GM21723 (cell line): ENCODE measurements around the gene SIMC1.
"Not testable (repeated sequence)": the region's sequence is repeated elsewhere in the genome, so short reads cannot be mapped to it uniquely, and the experiment has no call there.

Experiments
- ATAC-seq: cut with Tn5 transposase; IDR thresholded peaks from one replicate; pipeline ENCODE4 v1.9.1; 2021; ENCODE audit warnings: mild to moderate bottlenecking, moderate library complexity; ENCODE audit not compliant: unreplicated experiment

The SIMC1 gene

GRCh38 chr5:176214466-176215021, 23.7 kb upstream of the SIMC1 start:
- not testable (repeated sequence) for ATAC-seq

GRCh38 chr5:176216393-176216916, 21.8 kb upstream of the SIMC1 start:
- not testable (repeated sequence) for ATAC-seq

GRCh38 chr5:176217188-176217729, 21.0 kb upstream of the SIMC1 start:
- not testable (repeated sequence) for ATAC-seq

GRCh38 chr5:176217764-176218163, 20.5 kb upstream of the SIMC1 start:
- not testable (repeated sequence) for ATAC-seq

- ATAC-seq = not testable (repeated sequence)
These were observed 16.2 kb upstream of the SIMC1 start for GRCh38 chr5:176222006-176222405.

GRCh38 chr5:176228358-176228757, 9.9 kb upstream of the SIMC1 start:
- not testable (repeated sequence) for ATAC-seq

GRCh38 chr5:176233253-176233652, 5.0 kb upstream of the SIMC1 start:
- not testable (repeated sequence) for ATAC-seq

- ATAC-seq = not testable (repeated sequence)
These were observed 3.1 kb upstream of the SIMC1 start for GRCh38 chr5:176235155-176235554.

GRCh38 chr5:176238645-176239283, 540 bp downstream of the SIMC1 start:
- ATAC-seq = peak; percentile 43

- ATAC-seq = not testable (repeated sequence)
These were observed 1.1 kb downstream of the SIMC1 start for GRCh38 chr5:176239304-176239703.

GRCh38 chr5:176244318-176244717, 6.1 kb downstream of the SIMC1 start:
- not testable (repeated sequence) for ATAC-seq

- not testable (repeated sequence) for ATAC-seq
These were observed 6.8 kb downstream of the SIMC1 start for GRCh38 chr5:176245074-176245473.

- ATAC-seq = not testable (repeated sequence)
These were observed 7.3 kb downstream of the SIMC1 start for GRCh38 chr5:176245489-176245888.

GRCh38 chr5:176250691-176251090, 12.5 kb downstream of the SIMC1 start:
- not testable (repeated sequence) for ATAC-seq

- ATAC-seq = not testable (repeated sequence)
These were observed 13.9 kb downstream of the SIMC1 start for GRCh38 chr5:176252171-176252570.

- ATAC-seq = not testable (repeated sequence)
These were observed 15.3 kb downstream of the SIMC1 start for GRCh38 chr5:176253370-176254065.

- not testable (repeated sequence) for ATAC-seq
These were observed 15.8 kb downstream of the SIMC1 start for GRCh38 chr5:176254066-176254393.

GRCh38 chr5:176257871-176258505, 19.8 kb downstream of the SIMC1 start:
- ATAC-seq = not testable (repeated sequence)

- ATAC-seq = not testable (repeated sequence)
These were observed 22.5 kb downstream of the SIMC1 start for GRCh38 chr5:176260682-176261081.

- ATAC-seq = not testable (repeated sequence)
These were observed 28.2 kb downstream of the SIMC1 start for GRCh38 chr5:176266448-176266847.

GRCh38 chr5:176289018-176289417, 50.8 kb downstream of the SIMC1 start:
- not testable (repeated sequence) for ATAC-seq
